Measurements from ENCODE around the gene RHAG.
"Not testable (repeated sequence)": the region's sequence is repeated elsewhere in the genome, so short reads cannot be mapped to it uniquely, and the experiment has no call there.

Gene RHAG

GRCh38 chr6:49636713-49637349, at the start of gene RHAG:
RHAG (minus strand) TSS chr6:49636839; CDS start chr6:49636812, 27 bp downstream.
- no peak for DNase-seq

DNA sequence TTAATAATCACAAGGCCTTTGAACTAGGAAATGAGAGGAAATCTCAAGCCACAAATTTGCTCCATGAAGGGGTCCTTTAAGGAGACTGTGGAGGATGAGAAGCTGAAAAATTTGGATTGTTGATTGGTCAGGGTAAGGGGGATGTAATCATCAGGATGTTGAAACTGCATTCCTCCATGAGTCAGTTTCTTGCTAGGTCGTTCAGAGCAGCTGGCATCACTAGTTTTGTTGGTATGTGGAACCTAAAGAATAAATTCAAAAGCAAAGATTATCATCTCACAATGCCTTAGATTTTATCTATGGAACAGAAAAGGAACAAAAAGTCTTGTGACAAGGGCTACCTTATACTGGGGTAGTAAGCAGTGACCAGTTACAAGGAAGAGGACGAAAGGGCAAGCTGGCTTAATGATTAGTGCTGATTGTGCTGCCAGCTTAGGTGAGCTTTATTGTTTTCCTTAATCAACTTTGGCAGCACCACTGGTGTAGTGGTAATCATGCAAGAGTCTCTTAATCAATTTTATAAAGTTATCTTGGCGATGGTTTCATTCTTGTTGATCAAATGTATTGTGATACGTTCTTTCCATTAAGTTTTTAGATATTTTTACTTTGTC, 40.1 kb upstream of the RHAG start:
- no peak for DNase-seq

DNA sequence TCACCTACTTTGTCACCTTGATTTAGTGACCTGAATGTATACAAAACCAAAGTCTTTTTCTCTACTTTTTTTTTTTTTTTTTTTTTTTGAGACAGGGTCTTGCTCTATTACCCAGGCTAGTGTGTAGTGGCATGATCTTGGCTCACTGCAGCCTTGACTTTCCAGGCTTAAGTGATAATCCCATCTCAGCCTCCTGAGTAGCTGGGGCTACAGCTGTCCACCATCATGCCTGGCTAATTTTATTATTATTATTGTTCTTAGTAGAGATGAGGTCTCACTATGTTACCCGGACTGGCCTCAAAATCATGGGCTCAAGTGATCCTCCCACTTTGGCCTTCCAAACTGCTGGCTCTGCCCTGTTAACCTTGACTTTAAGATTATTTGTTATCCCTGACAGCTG, 39.2 kb upstream of the RHAG start:
- no peak for DNase-seq

- DNase-seq, result no peak
These were observed 31.5 kb upstream of the RHAG start for GRCh38 chr6:49668083-49668511.

DNA sequence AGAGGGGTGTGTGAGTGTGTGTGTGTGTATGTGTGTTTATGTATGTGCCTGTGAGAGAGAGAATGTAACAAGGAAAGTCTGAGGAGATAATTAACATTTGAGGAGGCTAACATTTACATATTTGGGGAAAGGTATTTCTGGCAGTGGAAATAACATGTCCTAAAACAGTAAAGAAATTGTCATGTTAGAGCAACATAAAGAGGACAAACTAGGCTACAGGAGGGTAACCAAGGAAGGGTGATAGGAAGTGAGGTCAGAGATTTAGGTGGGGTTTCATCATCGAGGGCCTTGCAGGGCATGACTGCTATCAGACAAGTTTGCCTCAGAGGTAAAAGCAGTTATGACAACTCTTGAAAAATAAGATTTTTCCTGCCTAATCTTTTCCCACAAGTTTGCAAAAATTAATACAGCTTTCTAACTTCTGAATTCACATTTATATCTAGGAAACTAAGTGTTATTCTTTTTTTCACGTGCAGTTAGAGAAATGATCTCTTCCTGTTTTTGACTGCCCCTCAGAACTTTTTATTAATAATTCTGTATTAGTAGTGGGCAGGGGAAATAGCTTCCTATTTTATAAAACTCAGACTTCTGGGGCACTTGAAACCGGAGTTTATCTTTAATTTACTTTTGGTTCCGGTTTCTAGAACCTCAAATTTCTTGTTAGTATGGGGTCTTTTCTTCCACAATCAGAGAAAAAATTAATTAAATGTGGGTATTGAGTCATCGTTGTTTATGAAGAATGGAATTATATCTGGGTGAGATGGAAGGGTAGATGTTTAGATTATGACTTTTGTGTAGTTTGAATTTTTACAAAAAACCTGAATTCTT, 30.5 kb upstream of the RHAG start:
- DNase-seq, result no peak

DNA sequence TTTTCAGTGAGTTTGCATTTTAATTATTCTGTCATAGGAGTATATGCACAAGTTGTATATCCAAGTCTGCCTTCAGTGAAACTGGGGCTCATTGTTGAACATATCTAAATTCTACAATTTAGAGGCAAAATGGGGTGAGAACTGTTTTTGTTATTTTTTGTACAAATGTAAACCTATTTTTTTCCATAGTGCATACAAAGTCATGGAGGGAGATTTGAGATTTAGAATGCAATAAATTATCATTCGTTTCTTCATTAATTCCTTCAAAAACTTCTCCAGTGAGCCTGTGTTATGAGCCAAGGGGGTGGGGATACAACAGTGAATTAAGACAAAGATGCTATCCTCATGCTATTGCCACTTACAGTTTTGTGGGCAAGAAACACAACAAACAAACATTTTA, 29.8 kb upstream of the RHAG start:
- no peak for DNase-seq

GRCh38 chr6:49664817-49665216, 28.2 kb upstream of the RHAG start:
- no peak for DNase-seq

DNA sequence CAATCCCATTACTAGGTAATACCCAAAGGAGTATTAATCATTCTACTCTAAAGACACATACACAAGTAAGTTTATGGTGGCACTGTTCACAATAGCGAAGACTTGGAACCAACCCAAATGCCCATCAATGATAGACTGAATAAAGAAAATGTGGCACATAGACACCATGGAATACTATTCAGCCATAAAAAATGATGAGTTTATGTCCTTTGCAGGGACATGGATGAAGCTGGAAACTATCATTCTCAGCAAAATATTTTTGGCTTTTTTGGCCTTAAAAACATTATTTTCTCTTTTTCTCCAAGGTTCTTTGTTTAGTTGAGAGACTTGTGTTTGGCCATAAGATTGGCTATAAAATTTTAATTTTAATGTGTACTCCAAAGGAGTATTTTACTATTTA, 27.4 kb upstream of the RHAG start:
- DNase-seq, result not testable (repeated sequence)

DNA sequence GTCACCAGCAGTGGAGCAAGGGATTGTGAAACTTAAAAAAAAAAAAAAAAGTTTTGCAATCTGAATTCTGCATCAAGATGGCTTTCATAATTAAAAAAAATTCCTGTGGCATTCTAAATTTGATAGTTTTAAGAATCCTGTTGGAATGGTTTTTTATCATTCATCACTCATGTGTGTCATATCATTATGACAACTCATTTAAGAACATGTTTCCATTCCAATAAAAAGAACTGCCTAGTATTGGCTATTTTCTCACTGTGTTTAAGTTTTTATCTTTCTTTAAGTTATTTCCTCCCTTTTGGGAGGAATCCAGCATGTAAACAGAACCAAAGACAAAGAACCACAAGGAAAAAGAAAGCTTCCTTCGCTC, 26.2 kb upstream of the RHAG start:
- no peak for DNase-seq

GRCh38 chr6:49662231-49662891, 25.7 kb upstream of the RHAG start:
- DNase-seq, result no peak

- no peak for DNase-seq
These were observed 17.3 kb upstream of the RHAG start for GRCh38 chr6:49653942-49654341.

DNA sequence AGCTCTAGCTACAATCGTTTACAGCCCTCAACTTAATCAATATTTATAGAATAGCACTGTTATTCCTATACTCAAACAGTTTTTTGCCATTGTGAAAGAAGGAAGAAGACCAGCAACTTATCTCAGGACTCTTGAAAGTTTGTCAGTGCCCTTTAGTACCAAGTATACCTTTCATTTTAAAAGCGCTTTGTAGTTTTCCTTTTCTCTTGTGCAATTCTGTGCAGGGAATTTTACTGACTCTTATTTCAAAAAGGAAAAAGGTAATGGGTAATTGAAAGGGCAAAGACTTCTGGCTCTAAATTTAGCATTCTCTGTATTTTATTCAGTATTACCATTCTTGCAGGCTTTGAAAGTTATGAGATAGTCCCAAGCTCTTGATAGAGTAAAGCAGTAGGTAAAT, 16.8 kb upstream of the RHAG start:
- no peak for DNase-seq

DNA sequence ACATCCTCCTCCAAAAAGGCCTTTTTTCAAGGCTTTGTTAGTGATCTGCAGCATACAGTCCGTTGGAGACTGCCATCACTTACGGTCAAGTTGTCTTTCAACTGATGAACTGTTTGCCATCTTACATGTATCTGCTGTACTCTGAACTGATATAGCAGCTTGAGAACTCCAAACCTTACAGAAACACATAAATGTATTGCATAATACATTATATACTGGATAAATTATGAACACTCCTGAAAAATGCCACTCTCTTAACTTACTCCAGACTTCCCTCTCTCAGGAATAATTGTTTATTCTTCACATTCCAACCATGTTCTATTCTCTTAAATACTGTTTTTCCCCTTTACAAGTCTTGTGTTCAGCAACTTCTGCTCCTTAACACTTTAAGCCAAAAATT, 14.6 kb upstream of the RHAG start:
- no peak for DNase-seq

DNA sequence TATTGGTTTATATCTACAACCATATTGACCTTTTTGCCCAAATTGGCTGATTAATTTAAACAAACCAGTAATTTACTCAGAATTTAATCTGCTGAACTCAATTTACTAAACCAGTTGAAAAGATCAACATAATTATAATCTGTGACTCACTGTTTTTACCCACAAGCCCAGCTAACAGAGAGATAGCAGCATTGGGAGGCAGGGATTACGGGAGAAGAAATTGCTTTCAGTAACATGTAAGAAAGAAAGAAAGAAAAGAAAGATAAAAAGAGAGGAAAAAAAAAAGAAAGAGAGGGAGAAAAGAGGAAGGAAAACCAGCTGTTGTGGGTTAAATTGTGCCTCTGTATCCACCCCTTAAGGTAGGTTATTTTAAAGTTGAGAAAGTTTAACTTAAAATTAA, 13.3 kb upstream of the RHAG start:
- DNase-seq, result no peak

DNA sequence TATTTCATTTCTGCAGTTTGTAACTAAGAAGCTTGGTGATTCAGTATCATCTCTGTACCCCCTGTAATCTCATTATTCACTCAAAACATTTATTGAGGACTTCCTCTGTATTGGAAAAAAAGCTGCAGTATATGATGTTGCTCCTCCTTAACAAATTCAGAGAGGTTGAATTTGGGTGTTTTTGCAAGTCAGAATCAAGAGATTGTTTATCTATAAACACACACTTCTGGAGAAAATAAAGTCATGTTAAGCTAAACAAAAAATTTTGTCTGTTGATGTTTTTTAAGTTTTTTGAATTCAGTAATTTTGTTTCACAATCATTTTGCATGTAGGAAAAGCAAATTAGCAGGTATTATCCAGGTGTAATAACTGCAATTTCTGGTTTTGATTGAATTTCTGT, 11.4 kb upstream of the RHAG start:
- no peak for DNase-seq

DNA sequence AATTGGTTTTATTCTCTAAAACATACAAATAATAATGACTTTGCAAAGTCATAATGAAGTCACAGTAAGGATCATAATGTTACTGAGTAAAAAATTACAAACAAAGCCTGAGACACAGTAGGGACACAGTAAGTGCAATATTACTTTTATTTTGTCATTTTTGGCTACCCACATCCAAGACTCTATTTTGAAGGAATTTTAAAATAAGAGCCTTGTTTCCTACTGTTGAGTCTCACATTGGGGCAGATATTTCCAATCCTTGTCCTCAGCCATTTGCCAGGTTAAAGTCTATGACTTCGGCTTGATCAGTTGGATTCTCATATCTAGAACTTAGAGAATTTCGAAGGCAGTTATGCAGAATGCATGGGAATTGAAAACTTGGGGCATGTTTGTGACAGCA, 10.8 kb upstream of the RHAG start:
- no peak for DNase-seq

DNA sequence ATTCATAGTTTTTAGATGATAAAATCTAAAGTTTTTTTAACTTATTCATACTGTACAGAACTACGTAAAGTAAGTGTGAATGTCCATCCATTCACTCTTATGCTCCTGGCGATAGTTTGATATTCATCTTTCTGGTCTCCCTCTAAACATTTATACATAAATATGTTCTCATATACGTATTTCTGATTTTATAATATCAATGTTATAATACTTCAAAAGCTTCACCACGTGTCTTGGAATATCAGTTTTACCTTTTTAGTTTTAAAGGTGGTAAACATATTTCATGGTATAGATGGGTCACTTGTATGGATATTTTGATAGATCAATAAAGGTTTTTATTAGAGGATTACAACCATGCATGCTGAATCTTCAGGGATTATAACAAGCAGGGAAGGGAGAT, 10.3 kb upstream of the RHAG start:
- no peak for DNase-seq

DNA sequence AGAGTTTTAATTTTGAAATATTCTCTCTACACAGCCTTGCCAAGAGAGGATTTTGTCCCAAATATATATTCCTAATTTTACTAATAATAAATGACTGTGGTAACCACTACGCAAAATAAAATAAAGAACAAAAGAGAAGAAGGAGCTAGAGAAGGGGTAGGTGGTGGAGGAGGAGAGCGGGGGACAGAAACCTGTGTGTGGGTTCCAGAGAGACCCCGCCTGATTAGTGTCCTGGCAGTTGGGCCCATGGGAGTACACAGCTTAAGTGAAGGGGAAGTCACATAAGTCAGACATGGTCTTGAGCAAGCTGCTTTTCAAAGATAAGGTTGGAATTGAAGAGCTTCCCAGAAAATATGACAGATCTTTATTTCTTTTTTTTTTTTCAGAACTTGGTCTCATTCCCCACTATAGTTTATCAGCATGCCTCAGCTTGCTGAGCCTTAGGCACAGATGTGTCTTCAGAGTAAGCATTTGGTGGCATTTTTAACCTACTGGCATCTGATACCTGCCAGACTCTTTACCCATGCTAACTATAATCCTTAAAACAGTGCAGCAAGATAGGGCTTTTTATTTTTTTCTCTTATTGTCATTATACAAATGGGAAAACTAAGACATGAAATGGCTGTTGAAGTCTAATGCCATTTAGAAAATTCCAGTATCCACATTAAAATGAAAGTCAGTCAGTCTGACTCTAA, 9.6 kb upstream of the RHAG start:
- DNase-seq, result no peak

- no peak for DNase-seq
These were observed 8.5 kb upstream of the RHAG start for GRCh38 chr6:49645139-49645538.

DNA sequence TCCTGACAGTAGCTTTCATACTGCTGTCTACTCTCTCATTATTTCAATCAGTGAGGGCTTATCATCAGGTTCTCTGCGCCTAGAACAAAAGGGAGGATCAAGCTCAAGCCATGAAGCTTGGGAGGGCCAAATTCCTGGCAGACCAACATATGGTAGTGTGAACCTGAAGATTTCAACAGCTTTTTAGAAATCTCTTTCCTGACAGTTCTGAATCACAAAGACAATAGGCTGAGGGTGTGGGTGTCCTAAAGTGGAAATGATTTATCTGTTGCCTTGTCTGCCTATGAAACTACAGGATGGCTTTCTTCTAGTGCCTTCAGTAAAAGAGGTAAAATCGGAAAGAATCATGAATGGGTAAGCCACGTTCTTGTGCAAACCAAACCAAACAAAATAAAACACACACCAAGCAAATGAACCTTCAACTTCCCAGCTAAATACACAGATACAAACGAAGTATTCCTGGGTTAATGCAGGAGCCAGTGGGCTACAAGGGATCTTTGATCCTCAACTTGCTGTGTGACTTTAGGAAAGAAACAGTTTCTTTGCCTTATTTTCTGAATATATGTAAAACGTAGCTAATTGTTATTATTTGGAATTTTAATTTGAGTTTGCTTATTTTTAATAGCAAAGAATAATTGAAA, 2.7 kb upstream of the RHAG start:
- no peak for DNase-seq

- DNase-seq, result no peak
These were observed 702 bp upstream of the RHAG start for GRCh38 chr6:49637350-49637731.

GRCh38 chr6:49635978-49636712, 494 bp downstream of the RHAG start:
- no peak for DNase-seq
